Measurements from ENCODE around the gene AHNAK.

Gene AHNAK

DNA sequence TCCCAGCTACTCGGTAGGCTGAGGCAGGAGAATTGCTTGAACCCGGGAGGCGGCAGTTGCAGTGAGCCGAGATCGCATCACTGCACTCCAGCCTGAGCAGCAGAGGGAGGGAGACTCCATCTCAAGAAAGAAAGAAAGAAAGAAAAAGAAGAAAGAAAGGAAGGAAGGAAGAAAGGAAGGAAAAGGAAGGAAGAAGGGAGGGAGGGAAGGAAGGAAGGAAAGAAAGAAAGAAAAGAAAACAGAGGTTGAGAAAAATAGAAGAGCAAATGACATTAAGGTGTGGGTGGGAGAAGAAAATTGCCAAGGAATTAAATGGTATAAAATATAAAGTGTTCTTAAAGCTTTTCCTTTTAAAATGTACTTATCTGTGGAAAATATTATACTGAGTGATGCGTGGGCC is 49.9 kb downstream of the AHNAK start:
- TF ChIP-seq TAF1 (IDR thresholded peaks at IDR 0.05; ENCODE audit: borderline replicate concordance, insufficient read depth, low read length) (no peak), POLR2AphosphoS5 (IDR thresholded peaks at IDR 0.05; ENCODE audit: low read depth, low read length) (no peak), SIN3A (IDR thresholded peaks at IDR 0.05; ENCODE audit: borderline replicate concordance, insufficient read depth, low read length) (no peak), FOXP2 (optimal IDR thresholded peaks at IDR 0.05; ENCODE audit: borderline replicate concordance, extremely low read depth, extremely low read length, insufficient read depth) (no peak)
- TF ChIP-seq, protein P1, sequence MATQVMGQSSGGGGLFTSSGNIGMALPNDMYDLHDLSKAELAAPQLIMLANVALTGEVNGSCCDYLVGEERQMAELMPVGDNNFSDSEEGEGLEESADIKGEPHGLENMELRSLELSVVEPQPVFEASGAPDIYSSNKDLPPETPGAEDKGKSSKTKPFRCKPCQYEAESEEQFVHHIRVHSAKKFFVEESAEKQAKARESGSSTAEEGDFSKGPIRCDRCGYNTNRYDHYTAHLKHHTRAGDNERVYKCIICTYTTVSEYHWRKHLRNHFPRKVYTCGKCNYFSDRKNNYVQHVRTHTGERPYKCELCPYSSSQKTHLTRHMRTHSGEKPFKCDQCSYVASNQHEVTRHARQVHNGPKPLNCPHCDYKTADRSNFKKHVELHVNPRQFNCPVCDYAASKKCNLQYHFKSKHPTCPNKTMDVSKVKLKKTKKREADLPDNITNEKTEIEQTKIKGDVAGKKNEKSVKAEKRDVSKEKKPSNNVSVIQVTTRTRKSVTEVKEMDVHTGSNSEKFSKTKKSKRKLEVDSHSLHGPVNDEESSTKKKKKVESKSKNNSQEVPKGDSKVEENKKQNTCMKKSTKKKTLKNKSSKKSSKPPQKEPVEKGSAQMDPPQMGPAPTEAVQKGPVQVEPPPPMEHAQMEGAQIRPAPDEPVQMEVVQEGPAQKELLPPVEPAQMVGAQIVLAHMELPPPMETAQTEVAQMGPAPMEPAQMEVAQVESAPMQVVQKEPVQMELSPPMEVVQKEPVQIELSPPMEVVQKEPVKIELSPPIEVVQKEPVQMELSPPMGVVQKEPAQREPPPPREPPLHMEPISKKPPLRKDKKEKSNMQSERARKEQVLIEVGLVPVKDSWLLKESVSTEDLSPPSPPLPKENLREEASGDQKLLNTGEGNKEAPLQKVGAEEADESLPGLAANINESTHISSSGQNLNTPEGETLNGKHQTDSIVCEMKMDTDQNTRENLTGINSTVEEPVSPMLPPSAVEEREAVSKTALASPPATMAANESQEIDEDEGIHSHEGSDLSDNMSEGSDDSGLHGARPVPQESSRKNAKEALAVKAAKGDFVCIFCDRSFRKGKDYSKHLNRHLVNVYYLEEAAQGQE (IDR thresholded peaks at IDR 0.05; ENCODE audit: insufficient read depth in 1 of 2, low read depth in 2 of 2, low read length in 2 of 2) = no peak

DNA sequence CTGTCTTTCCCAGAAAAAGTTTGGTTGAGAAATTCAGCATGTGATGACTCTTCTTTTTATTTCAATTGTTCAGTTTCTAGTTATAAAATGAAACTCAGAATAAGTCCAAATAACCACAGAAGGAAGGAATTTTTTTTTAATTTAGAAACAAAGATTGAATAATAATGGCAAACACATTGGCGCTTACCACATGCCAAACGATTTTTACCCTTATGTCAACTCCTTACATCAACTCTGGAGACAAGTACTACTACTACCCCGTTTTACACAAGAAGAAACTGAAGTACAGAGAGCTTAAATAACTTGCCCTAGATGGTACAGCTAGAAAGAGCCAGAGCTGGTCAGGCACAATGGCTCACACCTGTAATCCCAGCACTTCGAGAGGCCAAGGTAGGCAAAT is 52.4 kb downstream of the AHNAK start:
- TF ChIP-seq SIN3A (IDR thresholded peaks at IDR 0.05; ENCODE audit: borderline replicate concordance, insufficient read depth, low read length) = no peak
- TF ChIP-seq, protein P1 (IDR thresholded peaks at IDR 0.05; ENCODE audit: insufficient read depth in 1 of 2, low read depth in 2 of 2, low read length in 2 of 2) = no peak
- TF ChIP-seq POLR2AphosphoS5 (IDR thresholded peaks at IDR 0.05; ENCODE audit: low read depth, low read length) = no peak
- TF ChIP-seq TAF1 (IDR thresholded peaks at IDR 0.05; ENCODE audit: borderline replicate concordance, insufficient read depth, low read length) = no peak
- TF ChIP-seq FOXP2 (optimal IDR thresholded peaks at IDR 0.05; ENCODE audit: borderline replicate concordance, extremely low read depth, extremely low read length, insufficient read depth) = no peak

DNA sequence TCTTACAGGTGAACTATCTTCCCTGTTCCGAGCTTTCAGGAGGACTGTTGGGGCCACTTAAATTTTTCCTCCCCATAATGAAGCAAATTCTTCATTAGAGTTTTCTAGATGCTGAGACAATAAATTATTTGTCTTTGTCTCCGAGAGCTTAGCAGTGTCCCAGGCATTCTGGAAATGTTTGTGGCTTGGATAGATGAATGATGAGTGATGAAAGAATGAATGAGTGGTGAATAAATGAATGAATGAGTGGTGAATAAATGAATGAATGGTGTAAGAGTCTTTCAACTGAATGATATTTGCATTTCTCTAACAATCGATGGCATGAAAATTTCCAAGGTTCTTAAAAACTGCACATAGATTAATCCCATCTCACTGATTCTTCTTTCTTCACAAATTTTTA is 52.8 kb downstream of the AHNAK start:
- TF ChIP-seq POLR2AphosphoS5 (IDR thresholded peaks at IDR 0.05; ENCODE audit: low read depth, low read length) (no peak), SIN3A (IDR thresholded peaks at IDR 0.05; ENCODE audit: borderline replicate concordance, insufficient read depth, low read length) (no peak), FOXP2 (optimal IDR thresholded peaks at IDR 0.05; ENCODE audit: borderline replicate concordance, extremely low read depth, extremely low read length, insufficient read depth) (no peak), TAF1 (IDR thresholded peaks at IDR 0.05; ENCODE audit: borderline replicate concordance, insufficient read depth, low read length) (no peak)
- TF ChIP-seq, protein P1 (IDR thresholded peaks at IDR 0.05; ENCODE audit: insufficient read depth in 1 of 2, low read depth in 2 of 2, low read length in 2 of 2) = no peak

DNA sequence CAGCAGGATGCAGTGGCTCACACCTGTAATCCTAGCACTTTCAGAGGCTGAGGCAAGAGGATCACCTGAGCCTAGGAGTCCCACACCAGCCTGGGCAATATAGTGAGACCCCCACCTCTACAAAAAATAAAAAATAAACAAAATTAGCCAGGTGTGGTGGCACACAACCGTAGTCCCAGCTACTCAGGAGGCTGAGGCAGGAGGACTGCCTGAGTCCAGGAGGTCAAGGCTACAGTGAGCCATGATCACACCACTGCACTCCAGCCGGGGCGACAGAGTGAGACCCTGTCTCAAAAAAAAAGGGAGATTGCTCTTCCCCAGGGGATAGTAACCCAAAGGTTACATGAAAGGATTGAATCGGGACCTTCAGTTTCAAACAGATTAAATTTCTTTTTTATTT is 54.0 kb downstream of the AHNAK start:
- TF ChIP-seq SIN3A (IDR thresholded peaks at IDR 0.05; ENCODE audit: borderline replicate concordance, insufficient read depth, low read length) (no peak), FOXP2 (optimal IDR thresholded peaks at IDR 0.05; ENCODE audit: borderline replicate concordance, extremely low read depth, extremely low read length, insufficient read depth) (no peak), TAF1 (IDR thresholded peaks at IDR 0.05; ENCODE audit: borderline replicate concordance, insufficient read depth, low read length) (no peak), POLR2AphosphoS5 (IDR thresholded peaks at IDR 0.05; ENCODE audit: low read depth, low read length) (no peak)
- TF ChIP-seq, protein P1 (IDR thresholded peaks at IDR 0.05; ENCODE audit: insufficient read depth in 1 of 2, low read depth in 2 of 2, low read length in 2 of 2) = no peak
